H1 (cell line): ENCODE measurements around the gene C5. TPM values are rescaled to one million over a fixed set of nuclear protein-coding genes. Genes with fewer than 3 reads are reported as not detected.

Source experiments
- CTCF ChIA-PET: fragments of 300-600 bp; sonication (Branson Sonifier 250); formaldehyde crosslinking; loops from one replicate; lab custom pipeline; 2021; ENCODE audit not compliant: partially characterized antibody; lab: Charles Lee
- POLR2A ChIA-PET: fragments of 300-600 bp; sonication (Branson Sonifier 250); formaldehyde crosslinking; loops from one replicate; lab custom pipeline; 2021; ENCODE audit warnings: inconsistent platforms; ENCODE audit not compliant: partially characterized antibody; lab: Charles Lee
- DNase-seq, 2 experiments: peaks; one replicate each; pipeline versions ENCODE4 v3.0.0 to v3.0.0-alpha.2; 2010 to 2022; ENCODE audit warnings: low spot score in 2 of 2, low read depth in 1 of 2, mixed read lengths in 1 of 2
- FAIRE-seq: peaks from 2 replicates; lab custom pipeline; 2011; peaks lifted over from hg19 to GRCh38; lab: Jason Lieb, UNC
- H2AFZ ChIP-seq: 2 replicates; pipeline ENCODE4 v1.8.1; 2012; ENCODE audit warnings: low read length, inconsistent platforms
- H2AK5ac ChIP-seq: 2 replicates; pipeline ENCODE4 v1.6.1; 2013; ENCODE audit warnings: low read depth, low read length
- H2BK120ac ChIP-seq: replicated peaks from 2 replicates; pipeline ENCODE3; 2013; ENCODE audit warnings: low read depth, low read length, inconsistent platforms
- H2BK12ac ChIP-seq: 2 replicates; pipeline ENCODE4 v1.6.1; 2013; ENCODE audit warnings: low read depth, low read length
- H2BK15ac ChIP-seq: 2 replicates; pipeline ENCODE4 v1.6.1; 2013; ENCODE audit warnings: low read length
- H2BK20ac ChIP-seq: 2 replicates; pipeline ENCODE4 v1.6.1; 2013; ENCODE audit warnings: low read length
- H2BK5ac ChIP-seq: 2 replicates; pipeline ENCODE4 v1.6.1; 2013; ENCODE audit warnings: low read depth, low read length
- H3K14ac ChIP-seq: 2 replicates; pipeline ENCODE4 v1.6.1; 2013; ENCODE audit warnings: inconsistent platforms; ENCODE audit not compliant: insufficient read length
- H3K18ac ChIP-seq: 2 replicates; pipeline ENCODE4 v1.6.1; 2013; ENCODE audit warnings: low read length; ENCODE audit errors: extremely low read depth
- H3K23ac ChIP-seq: 2 replicates; pipeline ENCODE4 v1.6.1; 2013; ENCODE audit warnings: inconsistent platforms; ENCODE audit not compliant: insufficient read length
- H3K23me2 ChIP-seq: 2 replicates; pipeline ENCODE4 v1.6.1; 2013; ENCODE audit warnings: low read depth, low read length
- H3K27ac ChIP-seq: 2 replicates; pipeline ENCODE4 v1.6.1; 2011; ENCODE audit warnings: low read depth, low read length, inconsistent platforms
- H3K27me3 ChIP-seq, 4 experiments: replicated peaks in 1 of 4; 1 replicate in 1 of 4; 2 replicates in 3 of 4; pipeline versions ENCODE4 v1.6.1 to v1.8.1; 2011 to 2013; ENCODE audit warnings: low read length in 3 of 4, mild to moderate bottlenecking in 3 of 4, inconsistent platforms in 2 of 4, mixed read lengths in 2 of 4, moderate library complexity in 1 of 4; ENCODE audit not compliant: control insufficient read depth in 3 of 4, insufficient read depth in 3 of 4; ENCODE audit errors: extremely low read depth in 1 of 4
- H3K36me3 ChIP-seq, 4 experiments: 2 replicates each; pipeline versions ENCODE4 v1.6.1 to v1.8.1; 2011 to 2013; ENCODE audit warnings: mild to moderate bottlenecking in 4 of 4, low read length in 3 of 4, moderate library complexity in 2 of 4, control low read depth in 1 of 4, inconsistent platforms in 1 of 4; ENCODE audit not compliant: insufficient read depth in 4 of 4, control insufficient read depth in 2 of 4
- H3K4ac ChIP-seq: replicated peaks from 2 replicates; pipeline ENCODE3; 2013; ENCODE audit warnings: low read length, low read depth, mixed read lengths, inconsistent platforms; ENCODE audit not compliant: insufficient read length
- H3K4me1 ChIP-seq, 4 experiments: replicated peaks in 1 of 4; 1 replicate in 1 of 4; 2 replicates in 3 of 4; pipeline versions ENCODE4 v1.6.1 to v1.8.1; 2011 to 2013; ENCODE audit warnings: low read length in 3 of 4, inconsistent platforms in 2 of 4, mixed read lengths in 1 of 4; ENCODE audit not compliant: insufficient read depth in 4 of 4, control insufficient read depth in 3 of 4
- H3K4me2 ChIP-seq, 2 experiments: 2 replicates each; pipeline versions ENCODE4 v1.6.1 to v1.8.1; 2011 to 2013; ENCODE audit warnings: low read depth in 2 of 2, low read length in 2 of 2, control low read depth in 1 of 2, inconsistent platforms in 1 of 2, mild to moderate bottlenecking in 1 of 2; ENCODE audit not compliant: insufficient read depth in 1 of 2
- H3K4me3 ChIP-seq, 4 experiments: fragments of 200-600, 300-600 bp in 1 of 4; sonication (generic), shearing (Covaris generic), sonication (Bioruptor Twin) in 1 of 4; 2 replicates each; pipeline versions ENCODE4 v1.5.1 to v1.8.1; 2011 to 2016; ENCODE audit warnings: low read length in 4 of 4, low read depth in 3 of 4, control low read depth in 2 of 4, inconsistent platforms in 2 of 4, mild to moderate bottlenecking in 2 of 4, mixed read lengths in 1 of 4, moderate library complexity in 1 of 4; ENCODE audit not compliant: insufficient read depth in 2 of 4; ENCODE audit errors: extremely low read depth in 1 of 4
- H3K56ac ChIP-seq: replicated peaks from 2 replicates; pipeline ENCODE3; 2013; ENCODE audit warnings: low read depth, mild to moderate bottlenecking, mixed read lengths, low read length, inconsistent platforms; ENCODE audit not compliant: insufficient read length
- H3K79me1 ChIP-seq: 2 replicates; pipeline ENCODE4 v1.6.1; 2013; ENCODE audit warnings: low read depth, low read length, control low read depth
- H3K79me2 ChIP-seq, 2 experiments: 2 replicates each; pipeline versions ENCODE4 v1.6.1 to v1.8.1; 2012 to 2013; ENCODE audit warnings: low read length in 2 of 2, mild to moderate bottlenecking in 2 of 2, inconsistent platforms in 1 of 2; ENCODE audit not compliant: insufficient read depth in 2 of 2, control insufficient read depth in 1 of 2
- H3K9ac ChIP-seq, 4 experiments: replicated peaks in 1 of 4; 1 replicate in 1 of 4; 2 replicates in 3 of 4; pipeline versions ENCODE4 v1.6.1 to v1.8.1; 2011 to 2013; ENCODE audit warnings: low read depth in 3 of 4, low read length in 3 of 4, control low read depth in 2 of 4, mild to moderate bottlenecking in 2 of 4, moderate library complexity in 2 of 4, inconsistent platforms in 1 of 4; ENCODE audit errors: extremely low read depth in 1 of 4
- H3K9me3 ChIP-seq, 2 experiments: 2 replicates each; pipeline versions ENCODE4 v1.6.1 to v1.8.1; 2012 to 2013; ENCODE audit warnings: mild to moderate bottlenecking in 2 of 2, moderate library complexity in 2 of 2, control low read depth in 1 of 2, inconsistent platforms in 1 of 2, low read depth in 1 of 2, low read length in 1 of 2, mixed read lengths in 1 of 2; ENCODE audit not compliant: insufficient read depth in 2 of 2
- H4K20me1 ChIP-seq, 2 experiments: replicated peaks in 1 of 2; 2 replicates each; pipeline versions ENCODE3 to v1.8.1; 2011 to 2013; ENCODE audit warnings: inconsistent platforms in 2 of 2, low read length in 2 of 2, mild to moderate bottlenecking in 1 of 2; ENCODE audit not compliant: insufficient read depth in 2 of 2, control insufficient read depth in 1 of 2
- H4K5ac ChIP-seq: 2 replicates; pipeline ENCODE4 v1.6.1; 2013; ENCODE audit warnings: low read length, low read depth, mixed read lengths, inconsistent platforms; ENCODE audit not compliant: insufficient read length
- H4K8ac ChIP-seq: 2 replicates; pipeline ENCODE4 v1.8.0; 2013; ENCODE audit warnings: mild to moderate bottlenecking, moderate library complexity, low read length, inconsistent platforms; ENCODE audit not compliant: insufficient read depth; ENCODE audit errors: extremely low read depth
- H4K91ac ChIP-seq: replicated peaks from 2 replicates; pipeline ENCODE3; 2013; ENCODE audit warnings: low read length, mixed read lengths, inconsistent platforms; ENCODE audit not compliant: insufficient read length
- E2F6 ChIP-seq: IDR thresholded peaks from 2 replicates; pipeline ENCODE4 v1.6.1; 2012; ENCODE audit warnings: inconsistent platforms
- HDAC6 ChIP-seq: IDR thresholded peaks from one replicate; pipeline ENCODE4 v1.7.1; 2012; ENCODE audit warnings: low read depth, mild to moderate bottlenecking, inconsistent platforms, low read length, moderate library complexity
- JUND ChIP-seq: IDR thresholded peaks from 2 replicates; pipeline ENCODE4 v1.6.1; 2011; ENCODE audit warnings: mild to moderate bottlenecking, improper control_type of control experiment, low read length
- KDM1A ChIP-seq: fragments of 200-600, 300-600 bp; sonication (generic); IDR thresholded peaks from 2 replicates; pipeline ENCODE4 v1.7.1; 2016; ENCODE audit warnings: mild to moderate bottlenecking, low read length, borderline replicate concordance
- POLR2A ChIP-seq, 2 experiments: IDR thresholded peaks; 1 replicate in 1 of 2; 2 replicates in 1 of 2; pipeline ENCODE4 v1.6.1; 2011; ENCODE audit warnings: low read depth in 2 of 2, low read length in 2 of 2, mild to moderate bottlenecking in 2 of 2; ENCODE audit errors: control extremely low read depth in 1 of 2
- RAD21 ChIP-seq, 2 experiments: IDR thresholded peaks in 1 of 2; conservative IDR thresholded peaks in 1 of 2; 2 replicates each; pipeline ENCODE4 v1.6.1; 2011; ENCODE audit warnings: low read depth in 2 of 2, low read length in 2 of 2, improper control_type of control experiment in 1 of 2, inconsistent platforms in 1 of 2, mild to moderate bottlenecking in 1 of 2, moderate library complexity in 1 of 2
- WGBS, 2 experiments: shearing (Covaris generic) in 1 of 2; methylation state at CpG; one replicate each; pipeline versions ENCODE4 v1.1.6 to v1.1.7; 2013 to 2015; ENCODE audit warnings: low lambda C conversion rate in 2 of 2, mixed read lengths in 2 of 2, inconsistent platforms in 1 of 2, low coverage in 1 of 2, missing lambda C conversion rate in 1 of 2; ENCODE audit not compliant: insufficient replicate concordance in 2 of 2, insufficient coverage in 1 of 2, insufficient read length in 1 of 2; ENCODE audit errors: extremely low coverage in 1 of 2, missing lambda C conversion rate in 1 of 2; 5-methylcytosine and 5-hydroxymethylcytosine counted together
- polyA plus RNA-seq, 7 experiments: library from polyadenylated mRNA; depleted of rRNA in 3 of 7; stranded (reverse) in 5 of 7; unstranded in 2 of 7; fragments of >200 nt in 5 of 7; fragments of 200-250 nt in 2 of 7; gene quantifications; 1 replicate in 5 of 7; 2 replicates in 1 of 7; 4 replicates in 1 of 7; pipeline versions ENCODE4 v1.2.1 to v1.2.3, GENCODE V29; 2011 to 2013; ENCODE audit warnings: missing spikeins in 2 of 7, mixed read lengths in 2 of 7
- total RNA-seq: library from RNA; stranded (reverse); fragmentation: NEBNext Ultra II Directional; extraction: Animal tissue kit (Norgen Biotek cat#: 25700); gene quantifications from 2 replicates; pipeline ENCODE4 v1.2.1, GENCODE V29; 2021

The C5 gene
- total and polyA plus RNA-seq, 2 of the 8 experiments (the other 6 are each of a cell fraction or from before 2014, with no cell fraction given), result 0.24 to 0.35 TPM

- Histone ChIP-seq H4K91ac (no peak overlapping the region), H4K20me1 (no peaks in the 10 kb centered on the region), H3K14ac (no peak overlapping the region), H3K56ac (no peak overlapping the region), H2BK120ac (no peak overlapping the region), H2BK12ac (no peak overlapping the region), H3K79me2 (no peaks in the 10 kb centered on the region), H3K4ac (no peak overlapping the region), H2BK20ac (no peak overlapping the region), H2AFZ (no peak overlapping the region), H3K4me1 (no peaks in the 10 kb centered on the region; a peak in 1 of 7 replicates), H2BK15ac (no peak overlapping the region), H3K23me2 (no peaks in the 10 kb centered on the region; the same call in 1 of the 2 replicates), H3K9me3 (no peaks in the 10 kb centered on the region), H3K9ac (no peak overlapping the region), H3K36me3 (no peaks in the 10 kb centered on the region), H3K18ac (no peak overlapping the region), H2AK5ac (no peak overlapping the region), H3K23ac (no peak overlapping the region), H4K5ac (no peak overlapping the region), H3K27ac (no peak overlapping the region), H2BK5ac (no peak overlapping the region), H3K27me3 (no peaks in the 10 kb centered on the region), H3K4me3 (no peak overlapping the region), H4K8ac (no peak overlapping the region), H3K4me2 (no peak overlapping the region), H3K79me1 (no peaks in the 10 kb centered on the region)
- TF ChIP-seq POLR2A (IDR thresholded peaks at IDR 0.05; ENCODE audit: control extremely low read depth in 1 of 2, low read depth in 2 of 2, low read length in 2 of 2), result no peak
- no peak for TF ChIP-seq HDAC6
- no peak for TF ChIP-seq KDM1A
- no peak for TF ChIP-seq JUND
- no peak for TF ChIP-seq RAD21 (IDR thresholded peaks at IDR 0.05 in 1 of 2, conservative IDR thresholded peaks at IDR 0.05 in 1 of 2; ENCODE audit: low read depth in 2 of 2, low read length in 2 of 2)
- no peak for TF ChIP-seq E2F6
- ChIA-PET CTCF (interaction anchor here (1.1 to 1.7 kb wide), 3 partner anchors 13 to 32 kb away, joined by 4 to 5 read pairs (median 5); no protein-coding TSS in a partner anchor), POLR2A (interaction anchor here (1.3 to 1.7 kb wide), 3 partner anchors 9 to 18 kb away, joined by 3 to 4 read pairs (median 3); no protein-coding TSS in a partner anchor)
- FAIRE-seq (no peak), DNase-seq (no peak)
- 92% methylated on average over 11 of the region's 11 CpGs; no CpG with 5 or more reads in 1 of the 2 experiments for WGBS, 2 experiments
Observed at GRCh38 chr9:120904978-120905301, 145.1 kb downstream of the C5 start.
